ENCODE results near the gene ITGA3. TPM values are rescaled to one million over a fixed set of nuclear protein-coding genes. Genes with fewer than 3 reads are reported as not detected.

ITGA3 gene
- total RNA-seq, 4 donors from 2014 or later: 38.9 to 96.7 (median 58.6) TPM

- Histone ChIP-seq H3K4me1 (peaks cover 9 to 42% (median 31%) of the 10 kb centered on the region in 4 donors), H3K27me3 (peaks cover 0 to 5% (median 0%) of the 10 kb centered on the region in 4 donors), H3K27ac (replicated peaks in 1 of 4) (peak overlapping the region in 2 of 4 donors; percentile 69 to 71), H3K9me3 (no peaks in the 10 kb centered on the region), H3K36me3 (no peaks in the 10 kb centered on the region), H3K4me3 (no peak overlapping the region)
- intact Hi-C loops (cut with DNase I): no loop called here
- DNase-seq (ENCODE audit: extremely low spot score): no peak
- 51% methylated on average over 18 of the region's 23 CpGs for WGBS
- no peak for TF ChIP-seq EP300 (IDR thresholded peaks at IDR 0.05)
- TF ChIP-seq POLR2A (IDR thresholded peaks at IDR 0.05; ENCODE audit: low read depth): no peak
- TF ChIP-seq CTCF (IDR thresholded peaks at IDR 0.05): no peak
- TF ChIP-seq POLR2AphosphoS5 (IDR thresholded peaks at IDR 0.05): peak in 1 of 2 donors; percentile 21
Observed at GRCh38 chr17:50118076-50118827, 62.3 kb downstream of the ITGA3 start.

DNA sequence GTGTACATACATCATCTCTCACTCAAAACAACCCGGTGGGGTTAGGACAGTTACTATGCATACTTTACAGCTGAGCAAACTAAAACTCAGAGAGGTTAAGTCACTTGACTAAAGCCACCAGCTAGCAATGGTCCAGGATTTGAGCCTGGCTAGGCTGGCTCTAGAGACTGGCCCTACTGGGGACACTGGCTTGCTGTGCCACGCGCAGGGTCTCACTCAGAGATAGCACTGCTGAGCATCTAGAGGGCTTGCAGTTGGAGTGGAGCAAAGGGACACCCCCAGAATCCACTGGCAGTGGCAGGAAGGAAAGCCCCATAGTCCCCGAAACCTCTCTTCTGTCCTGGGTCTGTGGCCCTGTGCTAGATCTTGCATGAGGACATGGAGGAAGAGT is 62.9 kb downstream of the ITGA3 start:
- Histone ChIP-seq H3K9me3 (no peaks in the 10 kb centered on the region), H3K27me3 (peaks cover 0 to 5% (median 0%) of the 10 kb centered on the region in 4 donors), H3K4me1 (peaks cover 6 to 43% (median 32%) of the 10 kb centered on the region in 4 donors), H3K4me3 (no peak overlapping the region), H3K36me3 (no peaks in the 10 kb centered on the region), H3K27ac (replicated peaks in 1 of 4) (no peak overlapping the region)
- DNase-seq (ENCODE audit: extremely low spot score): no peak
- TF ChIP-seq EP300 (IDR thresholded peaks at IDR 0.05): no peak
- TF ChIP-seq POLR2A (IDR thresholded peaks at IDR 0.05; ENCODE audit: low read depth): no peak
- TF ChIP-seq POLR2AphosphoS5 (IDR thresholded peaks at IDR 0.05): no peak
- TF ChIP-seq CTCF (IDR thresholded peaks at IDR 0.05): no peak
- WGBS: 89% methylated on average over 4 of the region's 4 CpGs
- intact Hi-C loops (cut with DNase I): no loop called here

GRCh38 chr17:50120475-50121253 is 64.8 kb downstream of the ITGA3 start:
- Histone ChIP-seq H3K4me3 (no peak overlapping the region), H3K4me1 (peaks cover 9 to 31% (median 26%) of the 10 kb centered on the region in 4 donors), H3K27me3 (peaks cover 0 to 5% (median 0%) of the 10 kb centered on the region in 4 donors), H3K9me3 (no peaks in the 10 kb centered on the region), H3K36me3 (no peaks in the 10 kb centered on the region), H3K27ac (replicated peaks in 1 of 4) (no peak overlapping the region)
- DNase-seq (ENCODE audit: extremely low spot score): no peak
- TF ChIP-seq POLR2AphosphoS5 (IDR thresholded peaks at IDR 0.05): no peak
- intact Hi-C loops (cut with DNase I): no loop called here
- 91% methylated on average over 7 of the region's 7 CpGs for WGBS

DNA sequence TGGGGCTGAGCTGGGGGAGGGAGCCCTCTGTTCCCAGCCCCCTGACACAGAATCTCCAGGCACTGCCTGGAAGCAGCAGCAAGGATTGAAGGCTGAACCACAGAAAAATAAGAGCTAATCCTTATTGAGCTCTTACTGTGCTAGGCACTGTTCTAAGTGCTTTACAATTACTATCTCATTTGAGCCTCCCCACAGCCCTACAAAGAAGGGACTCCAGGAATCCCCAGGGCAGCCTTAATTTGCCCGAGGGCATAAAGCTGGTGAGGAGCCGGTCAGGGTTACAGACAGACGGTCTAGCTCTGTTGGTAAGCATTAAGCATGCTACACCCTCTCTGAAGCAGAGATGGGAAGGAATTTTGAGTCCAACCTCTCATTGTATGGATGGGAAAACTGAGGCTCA is 67.0 kb downstream of the ITGA3 start:
- WGBS: 92% methylated on average over 2 of the region's 3 CpGs
- H3K4me1 ChIP-seq: peaks cover 7 to 17% (median 14%) of the 10 kb centered on the region in 4 donors
- H3K36me3 ChIP-seq: no peaks in the 10 kb centered on the region
- H3K27me3 ChIP-seq: no peaks in the 10 kb centered on the region
- no peaks in the 10 kb centered on the region for H3K9me3 ChIP-seq
- no peak for DNase-seq (ENCODE audit: extremely low spot score)
- intact Hi-C loops (cut with DNase I): no loop called here
- H3K27ac ChIP-seq (replicated peaks in 1 of 4): no peak overlapping the region
- TF ChIP-seq POLR2AphosphoS5 (IDR thresholded peaks at IDR 0.05) (no peak), CTCF (IDR thresholded peaks at IDR 0.05) (no peak), POLR2A (IDR thresholded peaks at IDR 0.05; ENCODE audit: low read depth) (no peak), EP300 (IDR thresholded peaks at IDR 0.05) (no peak)
- H3K4me3 ChIP-seq: no peak overlapping the region

- no peak for DNase-seq (ENCODE audit: extremely low spot score)
- intact Hi-C loops (cut with DNase I): no loop called here
- H3K4me3 ChIP-seq: no peak overlapping the region
- H3K9me3 ChIP-seq: no peaks in the 10 kb centered on the region
- 50% methylated on average over 12 of the region's 12 CpGs for WGBS
- peaks cover 9 to 17% (median 14%) of the 10 kb centered on the region in 4 donors for H3K4me1 ChIP-seq
- peak overlapping the region; percentile 23 to 54 (median 44) for H3K27ac ChIP-seq (replicated peaks in 1 of 4)
- no peak for TF ChIP-seq CTCF (IDR thresholded peaks at IDR 0.05)
- no peak for TF ChIP-seq EP300 (IDR thresholded peaks at IDR 0.05)
- no peak for TF ChIP-seq POLR2A (IDR thresholded peaks at IDR 0.05; ENCODE audit: low read depth)
- TF ChIP-seq POLR2AphosphoS5 (IDR thresholded peaks at IDR 0.05): no peak
- no peaks in the 10 kb centered on the region for H3K36me3 ChIP-seq
- H3K27me3 ChIP-seq: peaks cover 0 to under 1% (median 0%) of the 10 kb centered on the region in 4 donors
Observed at GRCh38 chr17:50123649-50124349, 67.9 kb downstream of the ITGA3 start.

Measured in esophagus muscularis mucosa (tissue), 4 donors.